NCI-H526 (cell line): ENCODE data around the gene MOB3B.
A peak's percentile ranks its signal among the peaks of the same experiment; 100 is the strongest.

Experiments
- DNase-seq, 2 experiments: peaks; one replicate each; lab custom pipeline; 2025; lab: John Stamatoyannopoulos, UW

Gene MOB3B

DNA sequence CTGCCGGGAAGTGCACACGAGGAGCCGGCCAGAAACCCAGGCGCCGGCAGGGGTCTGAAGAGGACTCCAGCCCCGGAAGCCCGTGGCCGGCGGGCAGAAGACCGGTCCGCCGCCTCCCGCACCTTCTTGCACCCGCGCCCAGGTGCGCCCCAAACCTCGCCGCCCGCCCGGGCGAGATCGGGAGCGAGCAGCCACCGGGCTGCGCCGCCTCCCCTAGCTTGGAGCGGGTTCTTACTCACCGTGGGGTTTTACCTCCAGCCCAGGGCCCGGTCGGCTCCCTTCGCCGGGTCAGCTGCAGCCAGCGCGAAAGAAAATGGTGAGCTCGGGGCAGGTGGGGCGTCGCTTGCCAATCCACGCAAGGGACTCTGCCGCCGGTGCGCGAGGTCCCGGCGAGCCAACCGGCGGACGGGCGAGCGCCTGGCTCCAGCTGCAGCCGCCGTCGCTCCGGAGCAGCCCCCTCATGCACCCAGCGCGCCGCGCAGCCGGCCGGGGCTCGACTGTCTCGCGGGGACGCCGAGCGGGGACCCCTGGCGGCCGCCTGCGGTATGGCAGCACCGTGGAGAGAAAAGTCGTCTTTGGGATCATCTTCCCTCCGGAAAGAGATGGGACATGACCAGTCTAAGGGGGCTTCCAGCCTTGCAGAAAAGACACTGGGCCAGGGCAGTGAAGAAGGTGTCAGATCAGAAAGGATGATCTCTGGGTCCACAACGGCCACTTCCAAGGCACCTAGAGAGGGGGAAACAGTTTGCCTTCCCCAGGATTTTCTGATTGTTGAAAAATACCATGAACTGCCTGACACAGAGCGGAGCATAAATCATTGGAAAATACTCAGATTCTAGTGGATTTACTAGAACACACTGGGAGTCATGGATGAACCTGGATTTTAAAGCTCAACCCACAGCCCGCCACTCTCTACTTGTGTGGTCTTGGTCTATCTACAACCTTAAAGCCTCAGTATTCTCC is at the start of gene MOB3B:
Gene MOB3B, minus strand, starts transcription at position 499 of the 963 bp plus-strand sequence. CDS start 74,264 bp downstream, outside the sequence.
- DNase-seq, result peak; percentile 44 to 87

- DNase-seq, result peak; percentile 98
Measured at GRCh38 chr9:27573634-27574590, 44.3 kb upstream of the MOB3B start.

GRCh38 chr9:27572918-27573633 is 43.5 kb upstream of the MOB3B start, which contains the start of gene C9orf72:
Gene C9orf72, minus strand, starts transcription at chr9:27573481. Its CDS starts 6,361 bp downstream, at chr9:27567120.
- peak; percentile 37 to 89 for DNase-seq

GRCh38 chr9:27572566-27572917 is 42.9 kb upstream of the MOB3B start:
- peak in 1 of 2 experiments; percentile 58 for DNase-seq

GRCh38 chr9:27572061-27572460 is 42.4 kb upstream of the MOB3B start:
- DNase-seq, result peak in 1 of 2 experiments; percentile 2

DNA sequence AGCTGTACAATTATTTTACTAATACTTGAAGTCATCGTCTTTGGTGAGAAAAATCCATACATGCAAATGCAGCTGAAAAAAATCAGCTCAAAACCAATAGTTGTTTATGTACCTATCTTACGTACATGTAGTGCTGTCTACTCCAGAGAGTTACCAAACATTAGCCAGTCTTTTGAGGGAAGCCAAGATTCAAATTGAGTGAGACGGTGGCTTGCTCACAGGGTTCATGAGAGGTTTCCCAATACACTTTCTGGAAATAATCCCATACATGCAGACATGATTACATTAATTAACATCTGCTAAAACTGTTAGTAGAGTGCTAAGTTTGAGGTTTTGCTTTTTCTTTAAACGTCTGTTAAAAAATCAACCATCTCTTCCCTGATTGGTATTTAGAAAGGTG is 41.4 kb upstream of the MOB3B start:
- no peak for DNase-seq

- DNase-seq, result peak; percentile 16 to 65
Measured at GRCh38 chr9:27569406-27569805, 39.8 kb upstream of the MOB3B start.

DNA sequence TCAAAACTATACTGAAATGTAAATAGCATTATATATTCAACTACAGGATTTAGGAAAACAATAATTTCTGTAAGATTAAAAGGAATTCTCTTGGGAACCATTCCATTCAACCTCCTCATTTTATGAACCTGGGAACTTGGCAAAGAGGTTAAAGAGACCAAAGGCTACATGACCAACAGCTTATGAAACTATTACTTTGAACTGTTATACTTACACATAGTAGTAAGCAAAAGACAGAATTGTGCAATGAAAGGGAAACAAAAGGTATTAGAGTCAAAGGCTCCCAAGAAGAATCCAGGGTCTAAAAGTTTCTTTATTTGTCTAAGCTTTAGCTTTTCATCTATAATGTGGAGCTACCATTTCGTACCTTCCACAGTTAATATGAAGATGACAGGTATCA is 36.5 kb upstream of the MOB3B start:
- DNase-seq, result no peak

DNA sequence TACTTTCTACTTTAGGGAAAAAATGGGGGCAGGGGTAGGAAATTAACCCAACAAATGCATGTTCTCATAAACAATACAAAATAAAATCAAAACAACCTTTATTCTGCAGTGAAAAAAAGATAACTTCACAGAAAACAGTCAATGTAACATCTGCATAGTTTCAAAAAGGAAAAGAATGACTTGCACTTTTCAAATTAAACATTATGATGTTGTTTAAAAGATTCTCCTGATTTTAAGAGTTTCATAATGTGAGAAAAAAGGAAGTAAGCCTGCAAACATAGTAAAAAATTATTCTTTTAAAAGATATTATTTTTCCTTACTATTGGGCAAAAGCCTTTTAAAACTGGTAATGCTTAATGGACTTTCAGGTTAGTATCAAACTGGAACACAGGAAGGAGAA is 36.1 kb upstream of the MOB3B start:
- no peak for DNase-seq

DNA sequence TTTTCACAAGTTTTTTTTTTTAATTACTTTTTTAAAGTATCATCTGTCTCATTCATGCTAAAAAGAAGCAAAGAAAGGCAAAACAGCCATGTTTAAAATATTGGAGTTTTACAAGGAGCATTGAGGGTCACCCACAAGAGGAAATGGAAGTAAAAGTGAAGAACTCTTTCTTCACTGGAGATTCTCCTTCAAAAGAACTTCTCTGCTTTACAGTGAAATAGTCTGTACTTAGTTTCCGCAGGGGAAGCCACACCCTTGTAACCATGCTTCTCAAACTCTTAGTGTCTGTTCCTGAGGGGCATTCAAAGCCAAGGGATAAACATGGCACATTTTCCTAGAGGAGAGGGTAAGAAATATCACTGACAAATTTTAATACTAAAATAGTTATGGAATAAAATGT is 35.1 kb upstream of the MOB3B start:
- DNase-seq, result no peak

- DNase-seq, result no peak
Measured at GRCh38 chr9:27563738-27564430, 34.3 kb upstream of the MOB3B start.

DNA sequence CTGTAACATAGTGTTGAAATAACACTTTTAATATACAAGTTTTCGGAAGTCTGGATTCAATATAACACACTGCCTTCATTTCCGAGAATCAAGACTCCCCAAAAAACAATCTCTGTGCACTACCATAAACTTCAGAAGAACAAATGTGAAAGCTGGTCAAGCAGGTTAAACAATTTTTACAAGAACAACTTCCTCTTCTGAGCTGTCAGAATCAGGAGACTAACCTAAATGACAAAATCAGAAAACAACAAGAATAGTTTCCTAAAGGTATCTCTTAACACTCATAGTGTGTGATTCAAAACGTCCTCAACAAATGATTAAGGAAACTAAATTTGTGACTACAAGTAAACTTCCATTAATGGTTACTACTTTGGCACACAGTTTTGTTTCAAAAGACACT is 32.1 kb upstream of the MOB3B start:
- DNase-seq, result no peak

GRCh38 chr9:27560457-27560856 is 30.8 kb upstream of the MOB3B start:
- DNase-seq, result no peak

GRCh38 chr9:27558307-27558706 is 28.7 kb upstream of the MOB3B start:
- no peak for DNase-seq

DNA sequence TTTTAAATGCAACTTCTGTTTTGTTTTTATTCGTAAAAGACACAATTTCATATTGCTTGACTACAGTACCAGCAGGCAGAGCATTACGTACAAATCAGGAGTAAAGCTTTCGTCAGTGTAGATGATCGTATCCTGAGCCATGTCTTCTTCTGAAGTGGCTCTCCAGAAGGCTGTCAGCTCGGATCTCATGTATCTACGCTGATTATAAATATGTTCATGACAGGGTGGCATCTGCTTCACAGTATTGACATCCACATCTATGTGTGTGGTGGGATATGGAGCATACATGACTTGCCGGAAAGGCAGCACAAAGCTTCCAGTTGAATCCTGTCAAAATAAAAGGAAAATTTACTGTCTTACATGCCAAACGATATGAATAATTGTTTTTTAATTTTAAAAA is 26.9 kb upstream of the MOB3B start:
- no peak for DNase-seq

GRCh38 chr9:27554712-27555111 is 25.1 kb upstream of the MOB3B start:
- DNase-seq, result no peak

DNA sequence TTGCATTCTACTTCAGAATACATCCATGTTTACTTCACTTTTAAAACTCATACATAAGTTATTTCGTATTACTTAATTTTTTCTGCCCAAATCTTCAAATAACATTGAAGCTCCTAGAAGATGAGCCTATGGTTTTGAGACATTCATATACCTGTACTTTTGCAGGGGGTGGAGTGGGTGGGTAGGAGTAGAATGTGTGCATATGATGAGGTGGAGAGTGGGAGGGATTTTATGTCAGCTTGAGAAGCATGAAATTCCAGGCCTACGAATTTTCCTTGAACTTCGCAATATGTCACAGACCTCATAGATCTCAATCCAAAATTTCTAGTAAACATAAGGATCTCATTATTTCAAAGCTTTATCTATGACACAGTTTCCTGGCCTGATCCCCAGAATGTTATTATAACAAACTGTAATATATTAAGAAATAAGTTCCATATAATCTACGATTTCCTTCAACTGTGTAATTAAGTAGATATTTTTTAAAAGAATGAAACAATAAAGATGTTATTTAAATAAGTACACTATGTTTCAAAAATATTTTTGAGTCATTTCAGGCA is 19.7 kb upstream of the MOB3B start:
- no peak for DNase-seq

DNA sequence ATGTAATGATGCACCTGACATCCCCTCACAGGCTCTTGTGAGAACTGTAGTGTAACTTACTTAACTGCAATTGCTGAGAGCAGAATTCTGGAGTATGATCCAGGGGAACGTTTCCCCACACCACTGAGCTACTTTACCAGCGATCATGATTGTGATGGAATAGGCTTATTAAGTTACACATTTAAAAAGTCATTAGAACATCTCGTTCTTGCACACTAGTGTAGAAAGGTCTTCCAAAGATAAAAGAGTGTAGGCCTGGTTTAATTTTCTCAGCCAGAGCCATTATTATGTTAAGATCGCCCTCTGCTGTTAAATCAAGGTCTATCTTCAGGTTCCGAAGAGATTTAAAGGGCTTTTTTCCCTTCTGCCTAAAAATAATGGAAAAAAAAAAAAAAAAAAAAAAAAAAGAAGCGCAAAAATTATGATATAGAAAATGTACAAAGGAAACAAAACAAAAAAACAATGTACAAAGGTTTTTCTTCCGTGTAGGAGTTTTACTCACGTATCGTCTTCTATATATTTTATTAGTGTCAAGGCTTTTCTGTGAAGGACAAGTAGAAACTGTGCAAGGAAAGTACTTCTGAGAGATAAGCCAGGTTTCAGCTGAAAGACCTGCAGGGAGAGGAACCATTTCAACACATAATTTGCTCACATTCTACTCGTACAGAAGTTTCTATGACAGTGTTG is 18.6 kb upstream of the MOB3B start:
- DNase-seq, result peak in 1 of 2 experiments; percentile 14

DNA sequence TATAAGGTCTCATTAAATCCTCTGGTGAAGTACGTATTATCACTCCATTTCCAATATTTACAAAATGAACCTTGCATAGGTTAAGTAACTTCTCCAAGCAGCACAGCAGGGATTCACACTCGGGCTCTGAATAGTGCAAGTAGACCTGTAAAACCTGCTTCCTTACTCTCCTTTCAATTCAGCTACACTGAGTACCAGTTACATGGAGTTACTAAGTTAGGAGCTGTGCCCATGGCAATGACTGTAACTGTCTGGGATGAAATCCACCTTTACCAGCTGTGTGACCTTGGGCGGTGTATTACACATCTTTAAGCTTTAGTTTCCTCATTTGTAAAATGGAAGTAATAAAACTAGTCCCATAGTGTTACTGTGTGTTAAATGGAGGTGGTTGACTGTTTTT is 15.9 kb upstream of the MOB3B start:
- no peak for DNase-seq

- no peak for DNase-seq
Measured at GRCh38 chr9:27542508-27542907, 12.9 kb upstream of the MOB3B start.
